Testis (tissue), 3 donors: ENCODE results near the gene CCDC51. TPM values are rescaled to one million over a fixed set of nuclear protein-coding genes. Genes with fewer than 3 reads are reported as not detected.

Source experiments
- DNase-seq: peaks from one replicate; pipeline ENCODE4 v3.0.0-alpha.2; 2019
- H3K27ac ChIP-seq, 2 donors: fragments of 200-600 bp; sonication (generic); one replicate each; pipeline ENCODE4 v1.5.1; 2019
- H3K27me3 ChIP-seq: fragments of 200-600 bp; sonication (generic); one replicate; pipeline ENCODE4 v1.5.1; 2019
- H3K36me3 ChIP-seq: fragments of 200-600 bp; sonication (generic); one replicate; pipeline ENCODE4 v1.5.1; 2017; ENCODE audit warnings: low read depth; ENCODE audit errors: missing control alignments
- H3K4me1 ChIP-seq: fragments of 200-600 bp; sonication (generic); one replicate; pipeline ENCODE4 v1.5.1; 2019
- H3K4me3 ChIP-seq, 2 donors: fragments of 200-600 bp; sonication (generic); one replicate each; pipeline ENCODE4 v1.5.1; 2017 to 2019
- H3K9me3 ChIP-seq: fragments of 200-600 bp; sonication (generic); one replicate; pipeline ENCODE4 v1.5.1; 2017
- CTCF ChIP-seq, 3 experiments: fragments of 450-650 bp in 2 of 3; fragments of 200-600 bp in 1 of 3; sonication (generic) in 1 of 3; IDR thresholded peaks; one replicate each; pipeline ENCODE4 v1.5.1; 2016 to 2019; ENCODE audit warnings: antibody characterized with exemption in 3 of 3, mild to moderate bottlenecking in 2 of 3, moderate library complexity in 1 of 3
- POLR2A ChIP-seq: fragments of 450-650 bp; IDR thresholded peaks from one replicate; pipeline ENCODE4 v1.6.1; 2017; ENCODE audit warnings: antibody characterized with exemption, mild to moderate bottlenecking, moderate library complexity
- WGBS, 2 donors: methylation state at CpG; one replicate each; pipeline ENCODE4 v1.1.5; 2018; 5-methylcytosine and 5-hydroxymethylcytosine counted together
- intact Hi-C: fragments of 100-400 bp; cut with DNase I; formaldehyde crosslinking; loops from one replicate; pipeline ENCODE4 v1.15.1; 2023; ENCODE audit warnings: low total_unique reads
- polyA plus RNA-seq: library from polyadenylated mRNA; stranded (reverse); fragments of 350-450 nt; fragmentation: Illumina TruSeq; extraction: RNeasy Lipid Tissue Mini Kit (QIAGEN cat#74804); gene quantifications from one replicate; pipeline ENCODE4 v1.2.3, GENCODE V29; 2014; ENCODE audit warnings: low read depth, low replicate concordance; ENCODE audit not compliant: insufficient read depth
- total RNA-seq, 2 donors: library from RNA; depleted of rRNA; stranded (reverse); fragments of >200 nt; gene quantifications; one replicate each; pipeline ENCODE4 v1.2.3, GENCODE V29; 2016

CCDC51 gene
- total and polyA plus RNA-seq, 3 donors from 2014 or later = 11.7 to 16.0 (median 16.0) TPM

DNA sequence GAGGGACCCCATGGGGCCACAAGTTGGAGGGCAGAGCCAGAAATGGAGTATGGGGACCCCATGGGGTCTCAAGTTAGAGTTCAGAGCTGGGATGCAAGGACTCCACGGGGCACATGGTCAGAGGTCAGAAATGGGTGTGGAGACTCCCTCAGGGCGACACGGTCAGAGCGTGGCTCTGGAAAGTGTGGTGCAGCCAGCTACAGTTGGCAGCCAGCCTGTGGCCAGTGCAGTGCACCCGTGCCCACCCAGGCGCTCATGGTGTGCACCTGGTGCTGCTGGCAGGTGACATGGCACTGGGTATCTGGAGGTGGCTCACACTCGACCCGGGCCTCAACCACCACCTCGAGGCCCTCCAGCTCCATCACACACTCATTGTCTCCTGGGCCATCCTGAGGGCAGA lies 21.3 kb downstream of the CCDC51 start:
- Histone ChIP-seq H3K36me3 (no peaks in the 10 kb centered on the region), H3K9me3 (no peaks in the 10 kb centered on the region), H3K4me1 (no peaks in the 10 kb centered on the region), H3K27ac (no peak overlapping the region), H3K4me3 (no peak overlapping the region), H3K27me3 (no peaks in the 10 kb centered on the region)
- intact Hi-C loops = no loop called here
- TF ChIP-seq CTCF (IDR thresholded peaks at IDR 0.05) (no peak), POLR2A (no peak)
- no peak for DNase-seq
- 87 to 91% methylated on average over 4 to 9 of the region's 9 CpGs for WGBS, 2 donors

GRCh38 chr3:48418140-48418539 lies 21.8 kb downstream of the CCDC51 start:
- Histone ChIP-seq H3K27ac (no peak overlapping the region), H3K9me3 (no peaks in the 10 kb centered on the region), H3K36me3 (no peaks in the 10 kb centered on the region), H3K4me1 (no peaks in the 10 kb centered on the region), H3K4me3 (no peak overlapping the region), H3K27me3 (no peaks in the 10 kb centered on the region)
- 97 to 98% methylated on average over 11 to 15 of the region's 17 CpGs for whole genome bisulfite sequencing, 2 donors
- intact Hi-C loops = no loop called here
- DNase-seq = no peak
- TF ChIP-seq CTCF (IDR thresholded peaks at IDR 0.05) (no peak), POLR2A (no peak)

- 92 to 96% methylated on average over 5 to 14 of the region's 14 CpGs for WGBS, 2 donors
- intact Hi-C loops = no loop called here
- Histone ChIP-seq H3K4me3 (no peak overlapping the region), H3K36me3 (no peaks in the 10 kb centered on the region), H3K27me3 (no peaks in the 10 kb centered on the region), H3K27ac (no peak overlapping the region), H3K4me1 (no peaks in the 10 kb centered on the region), H3K9me3 (no peaks in the 10 kb centered on the region)
- no peak for TF ChIP-seq CTCF (IDR thresholded peaks at IDR 0.05)
- TF ChIP-seq POLR2A = no peak
- no peak for DNase-seq
Measured at GRCh38 chr3:48417529-48418108, 22.3 kb downstream of the CCDC51 start.

- Histone ChIP-seq H3K27ac (no peak overlapping the region), H3K4me3 (no peak overlapping the region), H3K4me1 (no peaks in the 10 kb centered on the region), H3K27me3 (no peaks in the 10 kb centered on the region), H3K36me3 (no peaks in the 10 kb centered on the region), H3K9me3 (no peaks in the 10 kb centered on the region)
- TF ChIP-seq POLR2A = no peak
- DNase-seq = no peak
- 90 to 95% methylated on average over 4 of the region's 4 CpGs for WGBS, 2 donors
- intact Hi-C loops = no loop called here
Measured at GRCh38 chr3:48416546-48416945, 23.4 kb downstream of the CCDC51 start.

DNA sequence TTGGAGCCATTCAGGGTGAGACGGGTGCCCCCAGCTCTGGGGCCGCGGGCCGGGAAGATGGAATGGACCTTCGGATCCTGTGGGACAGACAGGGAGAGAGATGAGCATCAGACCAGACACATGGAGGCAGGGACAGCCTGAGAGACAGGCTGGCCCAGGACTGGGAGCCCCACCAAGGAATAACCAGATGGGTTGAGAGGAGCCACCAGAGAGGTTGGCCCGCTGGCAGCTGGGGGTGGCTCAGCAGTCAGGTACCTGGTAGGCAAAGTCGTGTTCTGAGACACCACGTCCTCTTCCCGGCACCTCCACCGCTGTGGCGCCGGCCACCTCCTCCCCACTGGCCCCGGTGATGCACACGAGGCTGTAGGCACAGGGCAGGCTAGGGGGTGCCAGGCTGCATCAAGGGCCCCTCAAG lies 23.8 kb downstream of the CCDC51 start:
- no peak overlapping the region for H3K27ac ChIP-seq
- no peaks in the 10 kb centered on the region for H3K9me3 ChIP-seq
- H3K36me3 ChIP-seq = no peaks in the 10 kb centered on the region
- 80 to 91% methylated on average over 1 to 14 of the region's 14 CpGs for WGBS, 2 donors
- intact Hi-C loops = no loop called here
- H3K27me3 ChIP-seq = no peaks in the 10 kb centered on the region
- no peaks in the 10 kb centered on the region for H3K4me1 ChIP-seq
- no peak for TF ChIP-seq POLR2A
- no peak for TF ChIP-seq CTCF (IDR thresholded peaks at IDR 0.05)
- no peak for DNase-seq
- H3K4me3 ChIP-seq = no peak overlapping the region
